Chondrocyte (in vitro differentiated cells): ENCODE measurements around the gene PEX5L. TPM values are rescaled to one million over a fixed set of nuclear protein-coding genes. Genes with fewer than 3 reads are reported as not detected.

Source experiments
- DNase-seq: peaks from one replicate; pipeline ENCODE4 v3.0.0; 2021; ENCODE audit warnings: mixed read lengths, low spot score
- H3K27ac Mint-ChIP-seq: one replicate; pipeline ENCODE4 v1.8.0; 2021; ENCODE audit warnings: mild to moderate bottlenecking, moderate library complexity, mixed read lengths; ENCODE audit not compliant: unreplicated experiment
- H3K27me3 Mint-ChIP-seq: 2 replicates; pipeline ENCODE4 v1.8.0; 2021; ENCODE audit warnings: low read depth, mixed read lengths
- H3K36me3 Mint-ChIP-seq: 2 replicates; pipeline ENCODE4 v1.8.0; 2021; ENCODE audit warnings: low read depth, mixed read lengths
- H3K4me1 Mint-ChIP-seq: 2 replicates; pipeline ENCODE4 v1.8.0; 2021; ENCODE audit warnings: low read depth, mild to moderate bottlenecking, mixed read lengths
- H3K4me3 Mint-ChIP-seq: one replicate; pipeline ENCODE4 v1.8.0; 2021; ENCODE audit warnings: mild to moderate bottlenecking, moderate library complexity, mixed read lengths; ENCODE audit not compliant: unreplicated experiment
- H3K9me3 Mint-ChIP-seq: 2 replicates; pipeline ENCODE4 v1.8.0; 2021; ENCODE audit warnings: low read depth, mixed read lengths
- total RNA-seq: library from RNA; stranded (reverse); gene quantifications from 3 replicates; pipeline ENCODE4 v1.2.1, GENCODE V29; 2021
- TF ChIP-seq, protein P1 (sequence below): fragments of 200-600 bp; sonication (generic); IDR thresholded peaks from 2 replicates; pipeline ENCODE4 v1.5.0; 2021; ENCODE audit warnings: antibody characterized with exemption, mild to moderate bottlenecking, moderate library complexity

The PEX5L gene
- total RNA-seq, 1 donor from 2014 or later: not detected

DNA sequence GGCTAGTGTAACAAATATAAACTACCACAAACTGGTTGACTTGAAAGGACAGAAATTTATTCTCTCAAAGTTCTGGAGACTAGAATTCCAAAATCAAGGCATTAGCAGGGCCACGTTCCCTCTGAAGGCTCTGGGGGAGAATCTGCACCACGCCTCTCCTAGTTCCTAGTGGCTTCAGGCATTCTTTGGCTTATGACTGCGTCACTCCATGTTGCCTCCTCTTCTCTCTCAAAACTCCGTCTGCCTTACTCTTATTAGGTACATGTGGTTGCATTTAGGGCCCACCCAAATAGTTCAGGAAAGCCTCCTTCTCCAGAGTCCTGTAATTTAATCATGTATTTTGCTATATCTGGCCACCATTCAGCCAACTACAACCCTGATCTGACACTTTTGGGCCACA, 174.8 kb downstream of the PEX5L start:
- H3K36me3 Mint-ChIP-seq: no peaks in the 10 kb centered on the region
- H3K27ac Mint-ChIP-seq: no peak overlapping the region
- H3K4me3 Mint-ChIP-seq: no peak overlapping the region
- H3K4me1 Mint-ChIP-seq: no peaks in the 10 kb centered on the region
- no peaks in the 10 kb centered on the region for H3K9me3 Mint-ChIP-seq
- peaks cover 8% of the 10 kb centered on the region for H3K27me3 Mint-ChIP-seq
- DNase-seq: no peak
- TF ChIP-seq, protein P1, sequence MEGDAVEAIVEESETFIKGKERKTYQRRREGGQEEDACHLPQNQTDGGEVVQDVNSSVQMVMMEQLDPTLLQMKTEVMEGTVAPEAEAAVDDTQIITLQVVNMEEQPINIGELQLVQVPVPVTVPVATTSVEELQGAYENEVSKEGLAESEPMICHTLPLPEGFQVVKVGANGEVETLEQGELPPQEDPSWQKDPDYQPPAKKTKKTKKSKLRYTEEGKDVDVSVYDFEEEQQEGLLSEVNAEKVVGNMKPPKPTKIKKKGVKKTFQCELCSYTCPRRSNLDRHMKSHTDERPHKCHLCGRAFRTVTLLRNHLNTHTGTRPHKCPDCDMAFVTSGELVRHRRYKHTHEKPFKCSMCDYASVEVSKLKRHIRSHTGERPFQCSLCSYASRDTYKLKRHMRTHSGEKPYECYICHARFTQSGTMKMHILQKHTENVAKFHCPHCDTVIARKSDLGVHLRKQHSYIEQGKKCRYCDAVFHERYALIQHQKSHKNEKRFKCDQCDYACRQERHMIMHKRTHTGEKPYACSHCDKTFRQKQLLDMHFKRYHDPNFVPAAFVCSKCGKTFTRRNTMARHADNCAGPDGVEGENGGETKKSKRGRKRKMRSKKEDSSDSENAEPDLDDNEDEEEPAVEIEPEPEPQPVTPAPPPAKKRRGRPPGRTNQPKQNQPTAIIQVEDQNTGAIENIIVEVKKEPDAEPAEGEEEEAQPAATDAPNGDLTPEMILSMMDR: no peak

DNA sequence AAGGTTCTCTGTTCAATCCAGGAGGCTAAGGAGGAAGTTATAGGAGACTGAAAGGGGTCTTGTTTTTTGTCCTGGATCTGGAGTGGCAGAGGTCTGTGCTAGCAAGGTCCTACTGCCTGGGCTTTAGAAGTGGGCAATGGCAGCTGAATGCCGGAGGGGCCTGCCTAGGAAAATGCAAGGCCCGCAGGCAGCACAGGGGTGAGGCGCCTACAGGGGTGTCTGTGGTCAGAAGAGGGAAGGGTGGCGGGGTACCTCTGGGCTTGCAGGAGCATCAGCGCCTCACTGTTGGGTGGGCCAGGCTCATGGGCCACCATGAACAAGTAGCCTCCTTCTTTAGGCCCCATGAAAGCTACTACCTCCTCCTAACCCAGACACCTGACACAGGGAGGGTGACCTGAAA, 175.4 kb downstream of the PEX5L start:
- no peaks in the 10 kb centered on the region for H3K4me1 Mint-ChIP-seq
- DNase-seq: no peak
- H3K36me3 Mint-ChIP-seq: no peaks in the 10 kb centered on the region
- no peaks in the 10 kb centered on the region for H3K9me3 Mint-ChIP-seq
- TF ChIP-seq, protein P1: no peak
- H3K27ac Mint-ChIP-seq: no peak overlapping the region
- peaks cover 8% of the 10 kb centered on the region for H3K27me3 Mint-ChIP-seq
- H3K4me3 Mint-ChIP-seq: no peak overlapping the region

DNA sequence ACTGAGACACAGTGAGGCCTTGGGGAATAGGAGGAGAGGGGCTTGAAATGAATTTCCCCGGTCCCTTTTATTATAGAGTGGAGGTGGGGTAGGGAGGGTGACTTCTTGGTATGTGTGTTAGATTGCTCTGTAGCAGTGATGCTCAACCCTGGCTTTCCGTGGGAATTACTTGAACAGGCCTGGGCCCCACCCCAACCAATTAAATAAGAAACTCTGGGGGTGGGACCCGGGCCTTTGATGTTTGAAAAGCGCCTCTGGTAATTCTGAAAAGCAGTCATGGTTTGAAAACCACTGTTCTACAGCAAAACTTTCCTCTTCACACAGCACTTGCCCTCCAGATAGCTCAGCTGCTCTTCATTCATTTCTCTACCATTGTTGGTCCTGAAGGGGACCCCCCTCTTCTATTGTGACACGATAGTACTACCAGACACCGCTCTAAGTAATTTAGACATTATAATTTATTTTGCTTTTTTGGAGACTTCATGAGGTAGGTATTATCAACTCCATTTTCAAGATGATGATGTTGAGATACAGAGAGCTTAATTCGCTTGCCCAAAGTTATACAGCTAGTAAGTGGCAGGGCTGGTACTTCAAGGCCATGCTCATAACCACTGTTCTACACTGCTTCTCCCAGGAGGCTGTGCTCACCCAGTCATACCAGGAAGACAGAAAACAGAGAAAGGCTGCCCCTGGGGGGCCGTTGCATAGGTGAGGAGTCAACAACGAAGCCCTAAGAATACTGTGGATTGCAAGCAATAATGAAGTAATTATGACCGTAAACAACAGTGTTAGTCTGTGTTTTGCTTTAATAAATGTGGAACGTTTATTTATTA, 176.2 kb downstream of the PEX5L start:
- TF ChIP-seq, protein P1: no peak
- H3K27me3 Mint-ChIP-seq: peaks cover 8% of the 10 kb centered on the region
- H3K27ac Mint-ChIP-seq: no peak overlapping the region
- no peaks in the 10 kb centered on the region for H3K4me1 Mint-ChIP-seq
- no peak overlapping the region for H3K4me3 Mint-ChIP-seq
- H3K9me3 Mint-ChIP-seq: no peaks in the 10 kb centered on the region
- H3K36me3 Mint-ChIP-seq: no peaks in the 10 kb centered on the region
- DNase-seq: no peak

DNA sequence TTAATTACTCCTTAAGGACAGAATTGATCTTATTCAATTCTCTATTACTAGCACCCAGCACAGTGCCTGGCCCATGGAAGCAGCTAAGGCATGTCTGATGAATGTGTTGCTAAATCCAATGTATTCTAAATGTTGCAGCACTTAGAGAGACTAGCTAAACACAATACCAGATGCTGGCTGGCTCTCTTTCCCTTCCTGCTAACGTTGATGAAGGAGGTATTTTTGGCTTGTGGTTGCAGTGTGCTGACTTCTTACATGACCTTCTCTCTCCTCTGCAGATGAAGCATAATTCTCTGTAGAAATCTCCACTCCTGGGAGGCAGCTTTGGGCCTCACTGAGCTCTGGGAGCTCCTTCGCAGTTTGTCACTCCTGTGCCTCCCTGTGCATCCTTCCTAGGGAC, 183.6 kb downstream of the PEX5L start:
- no peaks in the 10 kb centered on the region for H3K36me3 Mint-ChIP-seq
- no peak for DNase-seq
- no peak overlapping the region for H3K27ac Mint-ChIP-seq
- H3K4me1 Mint-ChIP-seq: peaks cover 17% of the 10 kb centered on the region
- peaks cover 5% of the 10 kb centered on the region for H3K27me3 Mint-ChIP-seq
- TF ChIP-seq, protein P1: no peak
- no peaks in the 10 kb centered on the region for H3K9me3 Mint-ChIP-seq
- no peak overlapping the region for H3K4me3 Mint-ChIP-seq

DNA sequence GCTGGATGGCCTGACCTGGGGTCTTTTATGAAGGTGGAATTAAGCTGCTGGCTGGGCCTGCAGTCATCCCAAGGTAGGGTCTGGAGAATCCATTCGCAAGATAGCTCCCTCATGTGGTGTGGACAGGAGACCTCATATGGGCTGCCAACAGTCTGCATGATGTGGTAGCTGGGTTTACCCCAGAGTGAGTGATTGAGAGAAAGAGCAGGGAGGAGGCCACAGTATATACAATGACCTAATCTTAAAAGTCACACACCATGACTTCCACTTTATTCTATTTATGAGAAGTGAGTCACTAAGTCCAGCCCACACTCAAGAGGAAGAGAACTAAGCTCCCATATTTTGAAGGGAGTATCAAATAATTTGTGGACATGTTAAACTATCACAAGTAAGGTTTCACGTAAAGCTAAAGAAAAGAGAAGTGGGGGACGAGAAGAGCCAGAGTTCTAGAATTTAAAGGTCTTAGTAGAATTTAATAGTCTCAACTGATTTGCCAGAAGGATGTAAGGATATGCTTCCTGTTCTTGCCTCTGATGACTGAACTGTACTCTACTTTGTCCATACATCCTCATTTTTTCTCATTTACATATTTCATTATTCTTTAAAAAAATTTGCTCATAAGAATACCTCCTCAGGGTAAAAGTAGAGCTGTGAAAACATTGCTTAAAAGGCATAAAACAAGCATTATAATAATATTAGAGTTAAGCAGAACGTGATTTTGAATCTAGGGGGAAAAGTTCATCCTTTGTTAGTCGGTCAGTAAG, 184.4 kb downstream of the PEX5L start:
- Mint-ChIP-seq H3K27ac (no peak overlapping the region), H3K36me3 (no peaks in the 10 kb centered on the region), H3K4me3 (no peak overlapping the region), H3K9me3 (no peaks in the 10 kb centered on the region), H3K4me1 (peaks cover 17% of the 10 kb centered on the region), H3K27me3 (peaks cover 5% of the 10 kb centered on the region)
- no peak for DNase-seq
- TF ChIP-seq, protein P1: peak; percentile 28
